HL-60/S4 treated with phorbol 12-myristate 13-acetate at 8.2 ng/mL for 4 days and 3 days (cell line): Measurements from ENCODE around the gene ZNF17.
"Not testable (repeated sequence)": the region's sequence is repeated elsewhere in the genome, so short reads cannot be mapped to it uniquely, and the experiment has no call there.

Experiments used
- in situ Hi-C: fragments of 300-500 bp; cut with MboI; formaldehyde crosslinking; loops from 2 replicates; pipeline ENCODE4 v1.15.0; 2022; ENCODE audit warnings: low sequenced_read_pairs

ZNF17 gene

GRCh38 chr19:57410877-57411671 lies at the start of gene ZNF17:
TSS of gene ZNF17 (plus strand) at chr19:57411161. CDS start at chr19:57413616, 2,455 bp downstream.
- in situ Hi-C loops, result no loop called here

- in situ Hi-C loops, result no loop called here
Observed at GRCh38 chr19:57362419-57362818, 48.5 kb upstream of the ZNF17 start.

- in situ Hi-C loops, result no loop called here
Observed at GRCh38 chr19:57362997-57363687, 47.8 kb upstream of the ZNF17 start, which contains the start of the genes TRAPPC2B and ZNF547. TSS of gene TRAPPC2B (plus strand) at chr19:57363551. CDS start at chr19:57364834, 1,283 bp downstream. TSS of gene ZNF547 (plus strand) at chr19:57363551. CDS start at chr19:57368556, 5,005 bp downstream.

GRCh38 chr19:57363688-57364181 lies 47.2 kb upstream of the ZNF17 start:
- in situ Hi-C loops, result no loop called here

- in situ Hi-C loops, result no loop called here
Observed at GRCh38 chr19:57366776-57367175, 44.2 kb upstream of the ZNF17 start.

GRCh38 chr19:57374179-57374578 lies 36.8 kb upstream of the ZNF17 start:
- in situ Hi-C loops, result no loop called here

GRCh38 chr19:57374647-57375046 lies 36.3 kb upstream of the ZNF17 start:
- in situ Hi-C loops, result not testable (repeated sequence)

GRCh38 chr19:57376151-57376550 lies 34.8 kb upstream of the ZNF17 start:
- in situ Hi-C loops, result no loop called here

GRCh38 chr19:57377498-57378146 lies 33.3 kb upstream of the ZNF17 start:
- in situ Hi-C loops, result no loop called here

- in situ Hi-C loops, result no loop called here
Observed at GRCh38 chr19:57380923-57381322, 30.0 kb upstream of the ZNF17 start.

GRCh38 chr19:57382806-57383488 lies 28.0 kb upstream of the ZNF17 start:
- in situ Hi-C loops, result no loop called here

GRCh38 chr19:57389194-57389729 lies 21.7 kb upstream of the ZNF17 start:
- in situ Hi-C loops, result no loop called here

GRCh38 chr19:57389730-57390598 lies 21.0 kb upstream of the ZNF17 start, which contains the start of gene ZNF548:
TSS of gene ZNF548 (plus strand) at chr19:57389854. CDS start at chr19:57390100, 246 bp downstream.
- in situ Hi-C loops, result no loop called here

- in situ Hi-C loops, result no loop called here
Observed at GRCh38 chr19:57395710-57396109, 15.3 kb upstream of the ZNF17 start.

GRCh38 chr19:57398868-57399267 lies 12.1 kb upstream of the ZNF17 start:
- in situ Hi-C loops, result no loop called here

- in situ Hi-C loops, result no loop called here
Observed at GRCh38 chr19:57403737-57404563, 7.0 kb upstream of the ZNF17 start.

GRCh38 chr19:57406516-57407123 lies 4.3 kb upstream of the ZNF17 start:
- in situ Hi-C loops, result no loop called here

GRCh38 chr19:57419439-57419838 lies 8.5 kb downstream of the ZNF17 start:
- in situ Hi-C loops, result no loop called here
